Left ventricle myocardium inferior (tissue), 1 donor: Measurements from ENCODE around the gene TTC39A. TPM values are rescaled to one million over a fixed set of nuclear protein-coding genes. Genes with fewer than 3 reads are reported as not detected.

Experiments
- DNase-seq: peaks from one replicate; pipeline ENCODE4 v3.0.0-alpha.2; 2020
- H3K27ac ChIP-seq: fragments of 200-600 bp; replicated peaks from 2 replicates; pipeline ENCODE4 v1.8.0; 2021
- H3K27me3 ChIP-seq: fragments of 200-600 bp; 2 replicates; pipeline ENCODE4 v1.8.0; 2021; ENCODE audit warnings: low read depth
- H3K36me3 ChIP-seq: fragments of 200-600 bp; 2 replicates; pipeline ENCODE4 v1.8.0; 2021
- H3K4me1 ChIP-seq: fragments of 200-600 bp; 2 replicates; pipeline ENCODE4 v1.8.0; 2021
- H3K4me3 ChIP-seq: fragments of 200-600 bp; 2 replicates; pipeline ENCODE4 v1.8.0; 2021; ENCODE audit warnings: mild to moderate bottlenecking, moderate library complexity
- H3K9me3 ChIP-seq: fragments of 200-600 bp; replicated peaks from 2 replicates; pipeline ENCODE4 v1.8.0; 2021
- intact Hi-C: fragments of 100-400 bp; cut with micrococcal nuclease; formaldehyde crosslinking; loops from one replicate; pipeline ENCODE4 v1.11.0; 2022
- total RNA-seq: library from RNA; stranded (reverse); fragmentation: NEBNext Ultra II Directional; extraction: Animal tissue kit (Norgen Biotek cat#: 25700); gene quantifications from one replicate; pipeline ENCODE4 v1.2.1, GENCODE V29; 2021
- TF ChIP-seq, protein P1 (sequence below): fragments of 200-600 bp; IDR thresholded peaks from 2 replicates; pipeline ENCODE4 v1.8.0; 2021; ENCODE audit warnings: antibody characterized with exemption, mild to moderate bottlenecking, borderline replicate concordance
- donor health status: DM: no; HTN: yes; CAD: no; lungs with severe emphysema.

Gene TTC39A
- total RNA-seq, 1 donor from 2014 or later = 25.7 TPM

DNA sequence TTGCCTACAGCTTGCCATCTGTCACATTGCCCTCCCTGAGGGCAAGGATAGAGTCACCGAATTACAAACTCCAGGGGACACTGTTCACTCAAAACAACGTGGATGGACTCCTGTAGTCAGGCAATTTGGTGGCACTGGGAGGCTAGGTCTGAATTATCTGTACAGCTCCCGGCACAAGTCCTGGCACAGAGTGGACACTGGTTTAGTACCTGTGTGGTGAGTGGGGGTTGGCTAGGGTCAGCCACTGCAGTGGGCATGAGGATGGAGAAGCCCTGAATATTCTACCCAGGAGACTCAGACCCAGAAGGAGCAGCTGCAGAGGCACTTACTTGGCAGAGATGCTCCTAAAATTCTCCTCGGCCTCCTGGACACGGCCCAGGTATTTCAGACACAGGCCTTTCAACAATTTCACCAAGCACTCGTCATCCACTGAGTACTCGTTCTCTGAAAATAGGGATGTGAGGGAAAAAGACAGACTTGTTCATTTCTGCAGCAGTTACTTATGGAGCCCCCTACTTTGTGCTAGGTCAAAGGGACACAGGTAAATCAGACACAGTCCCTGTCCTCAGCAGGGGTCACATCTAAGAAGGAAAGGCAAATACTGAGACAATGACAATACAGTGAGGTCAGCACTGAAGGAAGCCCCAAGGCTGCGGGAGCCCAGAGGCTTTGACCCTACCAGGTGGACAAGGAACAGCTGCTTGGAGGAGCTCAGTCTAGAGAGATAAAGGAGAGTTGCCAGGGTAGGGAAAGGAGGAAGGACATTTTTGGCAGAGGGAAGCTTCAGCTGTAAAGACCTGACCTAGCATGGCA, 40.5 kb downstream of the TTC39A start:
- TF ChIP-seq, protein P1, sequence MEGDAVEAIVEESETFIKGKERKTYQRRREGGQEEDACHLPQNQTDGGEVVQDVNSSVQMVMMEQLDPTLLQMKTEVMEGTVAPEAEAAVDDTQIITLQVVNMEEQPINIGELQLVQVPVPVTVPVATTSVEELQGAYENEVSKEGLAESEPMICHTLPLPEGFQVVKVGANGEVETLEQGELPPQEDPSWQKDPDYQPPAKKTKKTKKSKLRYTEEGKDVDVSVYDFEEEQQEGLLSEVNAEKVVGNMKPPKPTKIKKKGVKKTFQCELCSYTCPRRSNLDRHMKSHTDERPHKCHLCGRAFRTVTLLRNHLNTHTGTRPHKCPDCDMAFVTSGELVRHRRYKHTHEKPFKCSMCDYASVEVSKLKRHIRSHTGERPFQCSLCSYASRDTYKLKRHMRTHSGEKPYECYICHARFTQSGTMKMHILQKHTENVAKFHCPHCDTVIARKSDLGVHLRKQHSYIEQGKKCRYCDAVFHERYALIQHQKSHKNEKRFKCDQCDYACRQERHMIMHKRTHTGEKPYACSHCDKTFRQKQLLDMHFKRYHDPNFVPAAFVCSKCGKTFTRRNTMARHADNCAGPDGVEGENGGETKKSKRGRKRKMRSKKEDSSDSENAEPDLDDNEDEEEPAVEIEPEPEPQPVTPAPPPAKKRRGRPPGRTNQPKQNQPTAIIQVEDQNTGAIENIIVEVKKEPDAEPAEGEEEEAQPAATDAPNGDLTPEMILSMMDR = no peak
- Histone ChIP-seq H3K27me3 (no peaks in the 10 kb centered on the region), H3K36me3 (peaks cover 15% of the 10 kb centered on the region), H3K27ac (no peak overlapping the region), H3K4me3 (no peak overlapping the region), H3K4me1 (peaks cover 6% of the 10 kb centered on the region), H3K9me3 (no peaks in the 10 kb centered on the region)
- no peak for DNase-seq
- intact Hi-C loops = no loop called here

DNA sequence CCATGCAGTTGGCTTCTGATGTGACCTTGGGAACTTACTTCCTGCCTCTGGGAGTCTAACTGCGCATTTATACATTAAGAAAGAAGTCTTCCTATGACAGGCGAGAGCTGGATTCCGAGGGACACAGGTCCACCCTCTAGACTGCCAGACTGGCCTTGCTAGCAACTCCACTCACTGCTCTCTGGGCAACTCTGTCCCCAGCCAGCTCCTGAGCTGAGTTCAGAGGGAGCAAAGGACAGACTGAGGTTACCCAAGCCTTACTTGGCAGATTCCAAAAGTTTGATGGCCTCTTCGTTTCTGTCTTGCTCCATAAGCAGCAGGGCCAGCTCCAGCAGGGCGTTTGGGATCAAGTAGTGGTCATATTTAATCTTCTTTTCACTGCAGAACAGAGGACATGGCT, 41.8 kb downstream of the TTC39A start:
- no peak overlapping the region for H3K4me3 ChIP-seq
- no peaks in the 10 kb centered on the region for H3K9me3 ChIP-seq
- H3K27ac ChIP-seq = no peak overlapping the region
- no peaks in the 10 kb centered on the region for H3K27me3 ChIP-seq
- peaks cover 15% of the 10 kb centered on the region for H3K36me3 ChIP-seq
- intact Hi-C loops = no loop called here
- no peak for DNase-seq
- H3K4me1 ChIP-seq = peaks cover 16% of the 10 kb centered on the region
- TF ChIP-seq, protein P1 = no peak

DNA sequence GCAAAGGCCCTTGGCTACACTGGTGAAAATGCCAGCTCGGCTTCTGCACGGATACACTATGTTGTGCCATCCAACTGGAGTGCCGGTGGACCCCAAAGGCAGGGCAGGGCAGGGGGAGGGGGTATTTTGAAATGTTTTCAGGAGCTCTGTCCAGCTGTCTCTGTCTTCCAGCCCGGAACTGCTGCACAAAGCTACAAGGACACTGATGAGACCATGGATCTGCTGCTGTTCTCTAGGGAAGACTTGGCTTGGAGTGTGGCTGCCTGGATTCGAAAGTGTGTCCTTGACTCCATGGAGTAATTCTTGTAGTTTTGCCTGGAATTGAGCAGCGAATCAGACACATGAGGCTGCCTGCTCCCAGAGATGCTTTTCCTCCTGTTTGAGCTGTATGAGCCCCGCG, 42.4 kb downstream of the TTC39A start:
- Histone ChIP-seq H3K27me3 (no peaks in the 10 kb centered on the region), H3K4me1 (peaks cover 16% of the 10 kb centered on the region), H3K27ac (no peak overlapping the region), H3K9me3 (no peaks in the 10 kb centered on the region), H3K36me3 (peaks cover 15% of the 10 kb centered on the region), H3K4me3 (no peak overlapping the region)
- intact Hi-C loops = no loop called here
- TF ChIP-seq, protein P1 = no peak
- no peak for DNase-seq

DNA sequence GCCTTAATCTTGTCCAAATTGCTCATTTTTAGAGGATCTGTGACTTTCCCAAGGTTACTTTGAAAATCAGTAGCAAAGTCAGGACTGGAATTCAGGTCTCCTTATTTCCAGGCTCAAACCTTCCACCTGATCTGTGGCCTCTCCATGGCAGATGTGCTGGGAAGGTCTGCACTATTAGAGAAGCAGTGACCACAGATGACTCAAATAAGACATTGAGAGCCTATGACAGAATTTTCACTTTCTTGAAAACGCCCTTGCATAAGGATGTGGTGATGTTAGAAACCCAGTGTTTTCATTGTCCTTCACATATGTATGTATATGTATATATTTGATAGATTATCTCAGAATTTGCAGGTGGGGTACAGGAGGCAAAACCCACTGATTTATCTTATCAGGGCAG, 45.3 kb downstream of the TTC39A start:
- no peaks in the 10 kb centered on the region for H3K9me3 ChIP-seq
- no peaks in the 10 kb centered on the region for H3K27me3 ChIP-seq
- no peak for DNase-seq
- H3K4me3 ChIP-seq = no peak overlapping the region
- TF ChIP-seq, protein P1 = no peak
- H3K36me3 ChIP-seq = peaks cover 15% of the 10 kb centered on the region
- peaks cover 24% of the 10 kb centered on the region for H3K4me1 ChIP-seq
- H3K27ac ChIP-seq = no peak overlapping the region
- intact Hi-C loops = no loop called here

DNA sequence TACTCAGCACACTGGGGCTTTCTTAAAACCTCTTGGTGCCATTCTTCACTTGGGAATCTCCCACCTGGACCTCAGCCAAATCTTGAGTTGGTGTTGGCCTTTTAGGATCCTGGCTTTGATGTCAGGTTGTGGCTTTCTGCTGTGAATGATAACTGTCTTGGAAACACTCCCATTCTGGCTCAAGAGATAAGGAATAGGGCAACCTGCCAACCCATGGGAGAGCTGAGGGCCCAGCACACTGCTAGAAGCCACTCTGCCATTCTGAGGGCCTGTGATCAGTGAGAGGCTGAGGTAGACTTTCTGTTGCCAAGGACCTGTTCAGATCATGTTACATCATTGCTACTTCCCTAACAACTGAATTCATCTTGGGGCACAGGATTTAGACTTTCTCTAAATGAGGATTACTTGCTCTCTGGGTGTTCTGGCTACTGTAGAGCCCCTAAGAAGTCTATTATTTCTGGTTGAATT, 45.8 kb downstream of the TTC39A start:
- no peaks in the 10 kb centered on the region for H3K27me3 ChIP-seq
- intact Hi-C loops = no loop called here
- DNase-seq = no peak
- peaks cover 15% of the 10 kb centered on the region for H3K36me3 ChIP-seq
- TF ChIP-seq, protein P1 = no peak
- H3K27ac ChIP-seq = no peak overlapping the region
- H3K4me3 ChIP-seq = no peak overlapping the region
- peaks cover 24% of the 10 kb centered on the region for H3K4me1 ChIP-seq
- H3K9me3 ChIP-seq = no peaks in the 10 kb centered on the region
